SW480 (cell line): ENCODE measurements around the gene SWT1.
"Not testable (repeated sequence)": the region's sequence is repeated elsewhere in the genome, so short reads cannot be mapped to it uniquely, and the experiment has no call there.

Experiments used
- DNase-seq: peaks from one replicate; pipeline ENCODE4 v3.0.0-alpha.2; 2016; ENCODE audit warnings: low spot score

Gene SWT1

DNA sequence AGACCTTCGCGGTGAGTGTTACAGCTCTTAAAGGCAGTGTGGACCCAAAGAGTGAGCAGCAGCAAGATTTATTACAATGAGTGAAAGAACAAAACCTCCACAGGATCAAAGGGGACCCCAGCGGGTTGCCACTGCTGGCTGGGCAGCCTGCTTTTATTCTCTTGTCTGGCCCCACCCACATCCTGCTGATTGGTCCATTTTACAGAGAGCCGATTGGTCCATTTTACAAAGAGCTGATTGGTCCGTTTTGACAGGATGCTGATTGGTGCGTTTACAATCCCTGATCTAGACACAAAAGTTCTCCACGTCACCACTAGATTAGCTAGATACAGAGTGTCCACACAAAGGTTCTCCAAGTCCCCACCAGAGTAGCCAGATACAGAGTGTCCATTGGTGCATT is 164.1 kb downstream of the SWT1 start:
- DNase-seq: not testable (repeated sequence)

DNA sequence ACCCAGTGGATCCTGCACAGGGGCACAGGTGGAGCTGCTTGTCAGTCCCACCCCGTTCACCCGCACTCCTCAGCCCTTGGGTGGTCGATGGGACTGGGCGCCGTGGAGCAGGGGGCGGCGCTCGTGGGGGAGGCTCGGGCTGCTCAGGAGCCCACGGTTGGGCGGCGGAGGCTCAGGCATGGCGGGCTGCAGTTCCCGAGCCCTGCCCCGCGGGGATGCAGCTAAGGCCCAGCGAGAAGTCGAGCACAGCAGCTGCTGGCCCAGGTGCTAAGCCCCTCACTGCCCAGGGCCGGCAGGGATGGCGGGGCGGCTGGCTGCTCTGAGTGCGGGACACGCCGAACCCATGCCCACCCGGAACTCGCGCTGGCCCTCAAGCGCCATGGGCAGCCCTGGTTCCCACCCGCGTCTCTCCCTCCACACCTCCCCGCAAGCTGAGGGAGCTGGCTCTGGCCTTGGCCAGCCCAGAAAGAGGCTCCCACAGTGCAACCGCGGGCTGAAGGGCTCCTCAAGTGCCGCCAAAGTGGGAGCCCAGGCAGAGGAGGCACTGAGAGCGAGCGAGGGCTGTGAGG is 164.8 kb downstream of the SWT1 start:
- not testable (repeated sequence) for DNase-seq

DNA sequence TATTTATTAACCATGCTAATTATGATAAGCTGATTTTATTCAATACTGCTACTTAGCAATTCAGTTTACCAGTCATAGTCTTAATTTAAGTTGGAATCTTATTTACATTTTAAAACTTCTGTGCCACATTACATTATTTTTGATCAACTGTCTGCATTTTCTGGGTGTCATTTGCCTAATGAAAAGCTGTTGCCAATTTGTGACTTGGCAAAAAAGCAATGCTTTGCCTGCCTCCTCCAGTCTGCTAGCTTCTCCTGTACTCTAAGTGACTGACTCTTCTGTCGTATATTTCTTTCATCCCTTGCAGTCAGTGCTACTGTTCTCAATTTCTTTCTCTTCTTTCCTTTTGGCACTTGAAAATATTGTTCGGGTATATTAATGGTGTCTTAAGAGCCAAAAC is 165.7 kb downstream of the SWT1 start:
- no peak for DNase-seq

DNA sequence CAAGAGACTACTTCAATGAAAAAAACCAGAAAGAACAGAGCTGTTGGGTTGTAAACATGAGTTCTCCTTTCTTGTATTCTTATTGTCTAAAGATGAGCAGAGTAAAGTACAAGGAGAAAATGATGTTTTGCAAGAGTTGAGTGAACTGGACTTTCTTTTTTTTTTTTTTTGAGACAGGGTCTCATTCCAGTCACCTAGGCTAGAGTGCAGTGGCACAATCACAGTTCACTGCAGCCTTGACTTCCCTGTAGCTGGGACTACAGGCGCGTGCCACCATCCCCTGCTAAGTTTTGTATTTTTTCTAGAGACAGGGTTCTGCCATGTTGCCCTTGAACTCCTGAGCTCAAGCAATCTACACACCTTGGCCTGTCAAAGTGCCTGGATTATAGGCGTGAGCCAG is 167.2 kb downstream of the SWT1 start:
- DNase-seq: no peak

DNA sequence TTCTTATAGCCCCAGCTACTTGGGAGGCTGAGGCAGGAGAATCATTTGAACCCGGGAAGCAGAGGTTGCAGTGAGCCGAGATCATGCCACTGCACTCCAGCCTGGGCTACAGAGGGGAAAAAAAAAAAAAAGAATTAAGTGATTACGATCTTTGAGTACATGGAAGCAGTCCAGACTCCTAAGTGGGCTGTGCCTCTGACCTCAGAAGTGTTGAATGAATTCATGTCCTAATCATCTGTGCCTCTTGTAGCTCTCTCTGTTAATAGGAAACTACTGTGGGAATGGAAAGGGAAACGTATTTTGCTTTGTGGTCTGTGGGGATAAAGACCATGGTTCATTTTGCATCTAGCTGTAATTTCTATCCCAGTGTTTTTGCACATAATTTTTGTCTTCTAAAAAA is 168.4 kb downstream of the SWT1 start:
- DNase-seq: no peak

DNA sequence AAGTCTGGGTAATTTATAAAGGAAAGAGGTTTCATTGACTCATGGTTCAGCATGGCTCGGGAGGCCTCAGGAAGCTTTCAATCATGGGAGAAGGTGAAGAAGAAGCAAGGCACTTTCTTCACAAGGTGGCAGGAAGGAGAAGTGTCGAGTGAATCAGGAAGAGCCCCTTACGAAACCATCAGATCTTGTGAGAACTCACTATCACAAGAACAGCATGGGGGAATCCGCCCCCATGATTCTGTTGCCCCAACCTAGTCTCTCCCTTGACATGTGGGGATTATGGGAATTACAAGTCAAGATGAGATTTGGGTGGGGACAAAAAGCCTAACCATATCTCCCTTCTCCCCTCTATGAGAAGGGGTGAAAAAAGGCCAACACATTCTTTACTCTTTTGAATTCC is 171.3 kb downstream of the SWT1 start:
- DNase-seq: no peak

DNA sequence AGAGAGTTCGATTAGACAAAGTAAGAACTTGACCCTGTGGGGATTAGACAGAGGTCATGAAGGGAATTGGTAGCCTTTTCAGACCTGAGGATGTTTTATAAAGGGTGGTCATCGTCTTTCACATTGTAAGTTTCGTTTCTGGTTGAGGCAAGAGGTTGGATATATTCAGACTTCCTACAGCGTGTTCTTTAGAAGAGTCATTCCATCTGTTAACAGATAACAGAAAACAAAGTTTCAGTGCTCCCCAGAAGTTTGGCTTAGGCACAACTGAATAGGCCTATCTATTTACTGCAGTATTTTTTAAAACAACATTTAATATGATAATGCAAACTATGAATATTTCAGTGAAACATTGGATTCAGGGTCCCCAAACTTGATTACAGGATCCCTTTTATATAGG is 177.2 kb downstream of the SWT1 start:
- no peak for DNase-seq

DNA sequence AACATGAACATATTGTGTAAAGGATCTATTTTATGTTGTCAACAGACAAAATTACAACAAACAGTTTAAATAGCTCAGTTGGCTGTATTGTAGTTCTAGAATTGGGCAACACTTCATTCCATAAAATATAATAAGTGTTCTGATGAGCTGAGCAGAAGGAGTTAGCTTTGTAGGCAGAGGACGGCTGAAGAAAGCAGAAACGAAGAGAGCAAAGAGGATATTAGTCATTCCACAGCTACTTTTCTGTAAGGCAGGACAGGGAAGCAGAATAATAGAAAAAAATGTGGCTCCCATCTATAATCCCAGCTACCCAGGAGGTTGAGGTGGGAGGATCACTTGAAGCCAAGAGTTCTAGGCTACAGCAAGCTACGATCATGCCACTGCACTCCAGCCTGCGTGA is 180.3 kb downstream of the SWT1 start:
- no peak for DNase-seq

DNA sequence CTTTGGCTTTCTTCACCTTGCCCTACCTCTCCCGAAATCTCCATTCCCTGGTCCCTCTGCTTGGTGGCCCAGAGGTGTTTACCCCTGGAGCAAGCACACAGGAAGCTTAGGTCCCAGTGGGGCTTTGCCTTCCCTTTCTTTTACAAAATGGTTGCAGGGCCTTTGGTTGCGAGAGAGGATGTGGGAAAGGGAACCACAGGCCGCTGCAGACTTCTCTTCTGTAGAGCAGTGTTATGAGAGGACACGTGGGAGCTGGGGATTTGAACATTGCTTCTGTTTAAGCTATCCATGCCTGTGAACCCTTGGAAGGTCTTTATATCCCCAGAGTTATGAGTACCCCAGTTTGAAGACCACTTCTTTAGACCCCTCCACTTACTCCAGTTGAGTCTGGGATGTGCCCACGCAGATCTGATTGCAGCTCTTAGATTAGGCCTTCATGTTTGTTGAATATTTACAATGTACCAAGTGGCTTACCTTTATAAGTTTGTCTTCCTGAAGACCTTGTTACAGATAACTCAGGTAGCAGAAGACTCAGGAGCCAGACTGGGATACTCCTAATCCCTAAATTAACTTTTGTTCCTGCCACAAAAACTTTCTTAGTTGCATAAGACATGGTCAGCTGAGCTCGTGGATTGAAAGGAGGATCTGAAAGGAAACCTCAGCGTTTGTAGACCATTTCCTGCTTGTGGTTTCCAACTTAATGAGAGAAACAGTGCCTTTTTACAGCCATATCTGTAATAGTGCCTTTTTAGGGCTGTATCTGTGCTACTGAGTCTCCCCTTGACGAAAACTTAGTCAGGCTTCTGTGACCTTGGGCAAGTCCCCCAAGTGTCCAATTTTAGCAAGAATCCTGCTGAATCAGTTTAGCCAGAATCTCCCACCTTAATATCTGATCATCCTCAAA is 182.0 kb downstream of the SWT1 start:
- DNase-seq: no peak

DNA sequence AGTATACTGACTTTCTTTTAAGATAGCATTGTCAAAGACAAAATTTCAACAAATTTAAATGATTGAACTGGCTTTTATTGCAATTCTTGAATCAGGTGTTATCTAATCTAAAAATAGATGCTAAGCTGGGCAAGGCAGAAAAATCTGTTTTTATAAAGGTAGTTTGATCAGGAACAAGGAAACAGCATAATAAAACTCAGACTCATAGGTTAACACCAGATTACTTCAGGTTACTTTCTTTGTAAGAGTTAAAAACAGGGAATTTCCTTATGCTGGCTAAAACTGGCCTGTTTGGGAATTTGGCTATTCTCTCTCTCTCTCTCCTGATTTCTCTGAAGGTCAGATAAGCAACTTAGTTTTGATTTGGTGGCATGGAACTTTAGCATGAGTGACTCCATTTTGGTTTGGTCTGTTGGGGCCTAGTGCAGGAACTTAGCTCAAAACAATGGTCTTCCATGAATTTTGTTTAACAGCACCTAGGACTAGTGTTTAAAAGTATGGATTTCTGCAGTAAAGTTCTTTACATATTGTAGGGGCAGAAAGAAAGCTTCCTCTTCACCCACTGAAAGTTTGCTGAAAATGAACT is 184.3 kb downstream of the SWT1 start:
- DNase-seq: no peak
